SU-DHL-6 (cell line): ENCODE results near the gene NUDT16L1.
"Not testable (repeated sequence)": the region's sequence is repeated elsewhere in the genome, so short reads cannot be mapped to it uniquely, and the experiment has no call there.

Experiments
- H2AFZ ChIP-seq: fragments of 200-600 bp; sonication (generic); 2 replicates; pipeline ENCODE4 v1.6.1; 2014; ENCODE audit warnings: low read depth, mild to moderate bottlenecking, moderate library complexity, mixed read lengths, antibody characterized with exemption, low read length; ENCODE audit not compliant: severe bottlenecking
- H3F3A ChIP-seq: fragments of 200-600 bp; shearing (Covaris generic); 2 replicates; pipeline ENCODE4 v1.6.0; 2016; ENCODE audit warnings: antibody characterized with exemption, mild to moderate bottlenecking; ENCODE audit not compliant: insufficient read depth
- H3K27ac ChIP-seq: fragments of 200-600 bp; sonication (generic); 2 replicates; pipeline ENCODE4 v1.5.1; 2016; ENCODE audit warnings: low read depth, mild to moderate bottlenecking, low read length, moderate library complexity, mixed read lengths
- H3K27me3 ChIP-seq: fragments of 200-600 bp; sonication (generic), shearing (Covaris generic); 2 replicates; pipeline ENCODE4 v1.6.0; 2014; ENCODE audit warnings: mild to moderate bottlenecking, low read length
- H3K36me3 ChIP-seq: fragments of 200-600 bp; sonication (generic); 2 replicates; pipeline ENCODE4 v1.6.1; 2014; ENCODE audit warnings: mild to moderate bottlenecking, low read length, mixed read lengths
- H3K4me2 ChIP-seq: fragments of 300-600, 200-600 bp; shearing (Covaris generic), sonication (generic); 2 replicates; pipeline ENCODE4 v1.6.0; 2014; ENCODE audit warnings: low read length, low read depth, mild to moderate bottlenecking; ENCODE audit not compliant: poor library complexity, severe bottlenecking
- H3K4me3 ChIP-seq: fragments of 200-600 bp; sonication (generic); 2 replicates; pipeline ENCODE4 v1.5.1; 2014; ENCODE audit warnings: antibody characterized with exemption, low read length, mild to moderate bottlenecking, mixed read lengths; ENCODE audit not compliant: insufficient read depth, poor library complexity, severe bottlenecking
- H3K79me2 ChIP-seq: fragments of 200-600 bp; sonication (generic); 2 replicates; pipeline ENCODE4 v1.6.1; 2014; ENCODE audit warnings: mild to moderate bottlenecking, low read length, moderate library complexity; ENCODE audit not compliant: insufficient read depth
- H3K9ac ChIP-seq: fragments of 200-600 bp; sonication (generic); 2 replicates; pipeline ENCODE4 v1.7.0; 2014; ENCODE audit warnings: mild to moderate bottlenecking, low read length
- H3K9me2 ChIP-seq: fragments of 200-600 bp; sonication (generic); replicated peaks from 2 replicates; pipeline ENCODE4 v1.6.1; 2014; ENCODE audit warnings: low read length; ENCODE audit not compliant: insufficient read depth
- H3K9me3 ChIP-seq: fragments of 200-600 bp; sonication (generic); 2 replicates; pipeline ENCODE4 v1.6.1; 2014; ENCODE audit warnings: low read length, mixed read lengths; ENCODE audit not compliant: insufficient read depth
- H4K20me1 ChIP-seq: fragments of 200-600 bp; sonication (generic); 2 replicates; pipeline ENCODE4 v1.6.1; 2014; ENCODE audit warnings: low read depth, mild to moderate bottlenecking, antibody characterized with exemption, low read length, moderate library complexity, mixed read lengths
- EZH2phosphoT487 ChIP-seq: fragments of 200-600 bp; sonication (generic), shearing (Covaris generic); conservative IDR thresholded peaks from 2 replicates; pipeline ENCODE4 v1.6.1; 2018; ENCODE audit warnings: mild to moderate bottlenecking, antibody characterized with exemption, low read length, moderate library complexity, mixed read lengths
- TF ChIP-seq, protein P1 (sequence below): fragments of 200-600 bp; sonication (generic); IDR thresholded peaks from one replicate; pipeline ENCODE4 v1.5.1; 2017; ENCODE audit warnings: antibody characterized with exemption, mild to moderate bottlenecking, low read length, moderate library complexity; ENCODE audit not compliant: insufficient read depth, poor library complexity, severe bottlenecking

Gene NUDT16L1

DNA sequence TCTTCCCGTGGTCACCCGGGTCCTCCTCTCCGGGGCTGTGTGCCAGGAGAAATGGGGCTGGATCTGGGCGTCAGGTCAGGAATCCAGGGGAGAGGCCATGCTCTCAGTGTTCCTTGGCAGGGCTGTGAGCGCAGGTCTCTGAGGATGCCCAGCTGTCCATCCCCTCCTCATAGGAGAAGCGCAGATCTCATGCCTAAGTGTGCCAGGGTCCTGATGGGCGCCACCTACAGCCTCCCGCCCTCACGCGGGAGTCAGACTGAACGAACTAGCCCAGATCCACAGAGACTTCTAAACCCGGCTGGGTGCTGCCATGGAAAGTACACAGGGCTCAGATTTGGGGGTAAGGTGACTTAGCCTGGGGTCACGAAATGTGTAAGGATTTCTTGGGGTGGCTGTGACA, 44.4 kb upstream of the NUDT16L1 start:
- Histone ChIP-seq H3K27ac (no peak overlapping the region), H3K9ac (no peak overlapping the region), H2AFZ (no peak overlapping the region), H3F3A (no peaks in the 10 kb centered on the region), H3K36me3 (no peaks in the 10 kb centered on the region), H3K9me3 (no peaks in the 10 kb centered on the region), H3K4me2 (no peak overlapping the region), H3K79me2 (peaks cover 4% of the 10 kb centered on the region; the same call in 1 of the 2 replicates), H3K9me2 (no peaks in the 10 kb centered on the region), H3K27me3 (no peaks in the 10 kb centered on the region), H4K20me1 (peaks cover 3% of the 10 kb centered on the region; the same call in 1 of the 2 replicates), H3K4me3 (no peak overlapping the region)
- TF ChIP-seq, protein P1, sequence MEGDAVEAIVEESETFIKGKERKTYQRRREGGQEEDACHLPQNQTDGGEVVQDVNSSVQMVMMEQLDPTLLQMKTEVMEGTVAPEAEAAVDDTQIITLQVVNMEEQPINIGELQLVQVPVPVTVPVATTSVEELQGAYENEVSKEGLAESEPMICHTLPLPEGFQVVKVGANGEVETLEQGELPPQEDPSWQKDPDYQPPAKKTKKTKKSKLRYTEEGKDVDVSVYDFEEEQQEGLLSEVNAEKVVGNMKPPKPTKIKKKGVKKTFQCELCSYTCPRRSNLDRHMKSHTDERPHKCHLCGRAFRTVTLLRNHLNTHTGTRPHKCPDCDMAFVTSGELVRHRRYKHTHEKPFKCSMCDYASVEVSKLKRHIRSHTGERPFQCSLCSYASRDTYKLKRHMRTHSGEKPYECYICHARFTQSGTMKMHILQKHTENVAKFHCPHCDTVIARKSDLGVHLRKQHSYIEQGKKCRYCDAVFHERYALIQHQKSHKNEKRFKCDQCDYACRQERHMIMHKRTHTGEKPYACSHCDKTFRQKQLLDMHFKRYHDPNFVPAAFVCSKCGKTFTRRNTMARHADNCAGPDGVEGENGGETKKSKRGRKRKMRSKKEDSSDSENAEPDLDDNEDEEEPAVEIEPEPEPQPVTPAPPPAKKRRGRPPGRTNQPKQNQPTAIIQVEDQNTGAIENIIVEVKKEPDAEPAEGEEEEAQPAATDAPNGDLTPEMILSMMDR, result no peak
- TF ChIP-seq EZH2phosphoT487, result no peak

DNA sequence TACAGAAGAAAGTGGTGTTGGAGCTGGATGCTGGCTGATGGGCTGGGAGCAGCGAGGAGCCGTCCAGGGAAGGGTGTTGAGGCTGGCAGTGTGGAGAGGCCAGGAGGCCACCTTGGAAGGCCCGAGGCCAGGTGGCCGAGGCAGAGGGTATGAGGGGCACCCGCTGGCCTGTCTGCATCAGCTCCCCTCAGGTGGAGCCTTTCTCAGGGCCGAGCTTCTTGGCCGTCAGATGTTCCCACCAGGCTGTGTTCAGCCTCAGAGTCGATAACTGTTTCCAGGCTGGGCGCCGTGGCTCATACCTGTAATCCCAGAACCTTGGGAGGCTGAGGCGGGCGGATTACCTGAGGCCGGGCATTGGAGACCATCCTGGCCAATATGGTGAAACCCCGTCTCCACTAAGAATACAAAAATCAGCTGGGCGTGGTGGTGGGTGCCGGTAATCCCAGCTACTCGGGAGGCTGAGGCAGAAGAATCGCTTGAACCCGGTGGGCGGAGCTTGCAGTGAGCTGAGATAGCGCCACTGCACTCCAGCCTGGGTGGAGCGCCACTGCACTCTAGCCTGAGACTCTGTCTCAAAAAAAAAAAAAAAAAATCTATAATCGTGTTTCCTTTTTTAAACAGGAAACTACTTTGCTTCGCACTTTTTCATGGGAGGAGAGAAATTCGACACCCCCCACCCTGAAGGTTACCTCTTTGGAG, 43.5 kb upstream of the NUDT16L1 start:
- H4K20me1 ChIP-seq, result no peaks in the 10 kb centered on the region
- H3K27me3 ChIP-seq, result no peaks in the 10 kb centered on the region
- no peak overlapping the region for H2AFZ ChIP-seq
- H3K36me3 ChIP-seq, result no peaks in the 10 kb centered on the region
- no peaks in the 10 kb centered on the region for H3F3A ChIP-seq
- no peaks in the 10 kb centered on the region for H3K9me2 ChIP-seq
- no peak overlapping the region for H3K9ac ChIP-seq
- no peak overlapping the region for H3K4me2 ChIP-seq
- peaks cover 4% of the 10 kb centered on the region; the same call in 1 of the 2 replicates for H3K79me2 ChIP-seq
- H3K27ac ChIP-seq, result no peak overlapping the region
- no peaks in the 10 kb centered on the region for H3K9me3 ChIP-seq
- H3K4me3 ChIP-seq, result no peak overlapping the region
- TF ChIP-seq EZH2phosphoT487, result no peak
- TF ChIP-seq, protein P1, result no peak

DNA sequence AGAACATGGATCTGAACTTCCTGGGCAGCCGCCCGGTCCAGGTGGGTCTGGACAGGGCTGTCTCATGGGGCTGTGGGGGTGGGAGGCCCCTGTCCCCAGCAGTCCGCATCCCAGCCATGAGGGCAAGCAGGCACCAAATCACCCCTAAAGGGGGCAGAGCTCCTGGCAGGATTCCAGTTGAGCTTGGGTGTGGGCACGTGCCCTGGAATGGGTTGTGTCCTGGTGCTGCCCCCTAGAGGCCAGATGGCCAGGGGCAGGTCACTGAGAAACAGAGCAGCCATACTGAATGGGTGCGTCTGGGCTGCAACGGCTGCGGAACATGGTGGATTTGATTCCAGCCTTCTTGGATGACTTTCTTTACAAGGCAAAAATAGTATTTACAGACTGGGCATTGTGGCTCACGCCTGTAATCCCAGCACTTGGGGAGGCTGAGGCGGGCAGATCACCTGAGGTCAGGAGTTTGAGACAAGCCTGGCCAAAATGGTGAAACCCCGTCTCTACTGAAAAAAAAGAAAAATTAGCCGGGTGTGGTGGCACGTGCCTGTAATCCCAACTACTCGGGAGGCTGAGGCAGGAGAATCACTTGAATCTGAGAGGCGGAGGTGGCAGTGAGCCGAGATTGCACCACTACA, 42.8 kb upstream of the NUDT16L1 start:
- H3K9ac ChIP-seq, H3K4me3 ChIP-seq, H3K9me3 ChIP-seq, H3K27me3 ChIP-seq, H4K20me1 ChIP-seq, H3K79me2 ChIP-seq, H2AFZ ChIP-seq, H3K9me2 ChIP-seq, H3K27ac ChIP-seq, H3F3A ChIP-seq, H3K36me3 ChIP-seq, H3K4me2 ChIP-seq: not testable (repeated sequence)
- TF ChIP-seq, protein P1, result peak; percentile 80
